ENCODE results near the gene MALT1. TPM values are rescaled to one million over a fixed set of nuclear protein-coding genes. Genes with fewer than 3 reads are reported as not detected.
A peak's percentile ranks its signal among the peaks of the same experiment; 100 is the strongest.

MALT1 gene
- total and polyA plus RNA-seq, 11 donors, result 5.4 to 18.3 (median 10.4) TPM

- 70 to 78% (median 76%) methylated on average over 3 of the region's 3 CpGs for WGBS, 4 donors
- DNase-seq (peak in 1 of 5 donors; percentile 8), ATAC-seq (no peak)
- H3K27me3 ChIP-seq, result peaks cover 0 to 4% (median 0%) of the 10 kb centered on the region in 9 donors
- intact Hi-C loops (cut with DNase I), result loop anchor here in 4 of 10 donors (5.0 to 10.0 kb wide), 4 partner anchors 361 to 636 kb away; no protein-coding TSS in a partner anchor
- H3K27ac ChIP-seq, result no peak overlapping the region
- peaks cover 0 to 26% (median 17%) of the 10 kb centered on the region in 12 donors for H3K4me1 ChIP-seq
- H3K36me3 ChIP-seq, result no peaks in the 10 kb centered on the region
- no peak for TF ChIP-seq CTCF (IDR thresholded peaks at IDR 0.05)
- TF ChIP-seq POLR2A (IDR thresholded peaks at IDR 0.05), result no peak
- no peaks in the 10 kb centered on the region for H3K9me3 ChIP-seq
- H3K4me3 ChIP-seq, result no peak overlapping the region
Measured at GRCh38 chr18:58766164-58766563, 94.9 kb downstream of the MALT1 start.

- Histone ChIP-seq H3K4me3 (no peak overlapping the region), H3K27me3 (peaks cover 0 to 4% (median 0%) of the 10 kb centered on the region in 9 donors), H3K9me3 (no peaks in the 10 kb centered on the region), H3K36me3 (no peaks in the 10 kb centered on the region), H3K27ac (no peak overlapping the region), H3K4me1 (peaks cover 0 to 18% (median 12%) of the 10 kb centered on the region in 12 donors)
- 86 to 91% (median 89%) methylated on average over 7 of the region's 7 CpGs for WGBS, 4 donors
- DNase-seq, result peak in 1 of 5 donors; percentile 2
- intact Hi-C loops (cut with DNase I), result loop anchor here in 4 of 10 donors (5.0 to 10.0 kb wide), 4 partner anchors 362 to 635 kb away; no protein-coding TSS in a partner anchor
- TF ChIP-seq CTCF (IDR thresholded peaks at IDR 0.05), result no peak
- no peak for TF ChIP-seq POLR2A (IDR thresholded peaks at IDR 0.05)
- no peak for ATAC-seq
Measured at GRCh38 chr18:58766946-58767345, 95.7 kb downstream of the MALT1 start.

GRCh38 chr18:58768293-58768974 is 97.2 kb downstream of the MALT1 start:
- peak; percentile 69 to 89 (median 75) for DNase-seq
- H3K27me3 ChIP-seq, result peaks cover 0 to 4% (median 0%) of the 10 kb centered on the region in 9 donors
- 12 to 18% (median 14%) methylated on average over 31 to 40 of the region's 40 CpGs for WGBS, 4 donors
- peak overlapping the region in 3 of 12 donors; percentile 10 to 40 (median 37) for H3K27ac ChIP-seq
- TF ChIP-seq CTCF (IDR thresholded peaks at IDR 0.05), result peak; percentile 72 to 91 (median 81)
- no peak for TF ChIP-seq POLR2A (IDR thresholded peaks at IDR 0.05)
- H3K36me3 ChIP-seq, result no peaks in the 10 kb centered on the region
- H3K4me1 ChIP-seq, result peaks cover 0 to 18% (median 10%) of the 10 kb centered on the region in 12 donors
- peak overlapping the region in 9 of 12 donors; percentile 15 to 53 (median 35) for H3K4me3 ChIP-seq
- no peaks in the 10 kb centered on the region for H3K9me3 ChIP-seq
- intact Hi-C loops (cut with DNase I), result loop anchor here in 4 of 10 donors (1.0 to 10.0 kb wide), 5 partner anchors 302 to 634 kb away; no protein-coding TSS in a partner anchor
- peak; percentile 65 to 95 (median 92) for ATAC-seq

GRCh38 chr18:58769321-58769720 is 98.1 kb downstream of the MALT1 start:
- Histone ChIP-seq H3K4me1 (peaks cover 0 to 18% (median 10%) of the 10 kb centered on the region in 12 donors), H3K27ac (no peak overlapping the region), H3K9me3 (no peaks in the 10 kb centered on the region), H3K27me3 (peaks cover 0 to 4% (median 0%) of the 10 kb centered on the region in 9 donors), H3K4me3 (no peak overlapping the region), H3K36me3 (no peaks in the 10 kb centered on the region)
- 90 to 95% (median 94%) methylated on average over 8 of the region's 8 CpGs for WGBS, 4 donors
- DNase-seq, result no peak
- TF ChIP-seq POLR2A (IDR thresholded peaks at IDR 0.05), result no peak
- ATAC-seq, result no peak
- intact Hi-C loops (cut with DNase I), result loop anchor here in 4 of 10 donors (5.0 to 10.0 kb wide), 4 partner anchors 365 to 633 kb away; no protein-coding TSS in a partner anchor
